ENCODE measurements around the gene AGMO.

The AGMO gene

GRCh38 chr7:15228831-15229230, 333.0 kb downstream of the AGMO start:
- no peak for DNase-seq (ENCODE audit: low read depth, low spot score)

GRCh38 chr7:15225981-15226380, 335.8 kb downstream of the AGMO start:
- no peak for DNase-seq (ENCODE audit: low read depth, low spot score)

GRCh38 chr7:15219758-15220157, 342.1 kb downstream of the AGMO start:
- no peak for DNase-seq (ENCODE audit: low read depth, low spot score)

- DNase-seq (ENCODE audit: low read depth, low spot score), result no peak
These were observed 343.6 kb downstream of the AGMO start for GRCh38 chr7:15218261-15218660.

GRCh38 chr7:15215616-15216015, 346.2 kb downstream of the AGMO start:
- no peak for DNase-seq (ENCODE audit: low read depth, low spot score)

- DNase-seq (ENCODE audit: low read depth, low spot score), result no peak
These were observed 346.8 kb downstream of the AGMO start for GRCh38 chr7:15214976-15215375.

- DNase-seq (ENCODE audit: low read depth, low spot score), result no peak
These were observed 348.7 kb downstream of the AGMO start for GRCh38 chr7:15213093-15213492.

- DNase-seq (ENCODE audit: low read depth, low spot score), result no peak
These were observed 352.4 kb downstream of the AGMO start for GRCh38 chr7:15209429-15209828.

- no peak for DNase-seq (ENCODE audit: low read depth, low spot score)
These were observed 357.4 kb downstream of the AGMO start for GRCh38 chr7:15204421-15204820.

GRCh38 chr7:15199482-15199881, 362.3 kb downstream of the AGMO start:
- no peak for DNase-seq (ENCODE audit: low read depth, low spot score)

- no peak for DNase-seq (ENCODE audit: low read depth, low spot score)
These were observed 364.5 kb downstream of the AGMO start for GRCh38 chr7:15197042-15197977.

GRCh38 chr7:15178065-15178464, 383.8 kb downstream of the AGMO start:
- no peak for DNase-seq (ENCODE audit: low read depth, low spot score)

- DNase-seq (ENCODE audit: low read depth, low spot score), result no peak
These were observed 385.7 kb downstream of the AGMO start for GRCh38 chr7:15176089-15176488.

GRCh38 chr7:15175152-15175551, 386.7 kb downstream of the AGMO start:
- no peak for DNase-seq (ENCODE audit: low read depth, low spot score)

- no peak for DNase-seq (ENCODE audit: low read depth, low spot score)
These were observed 387.3 kb downstream of the AGMO start for GRCh38 chr7:15174485-15174884.

- no peak for DNase-seq (ENCODE audit: low read depth, low spot score)
These were observed 393.3 kb downstream of the AGMO start for GRCh38 chr7:15168489-15168888.

- DNase-seq (ENCODE audit: low read depth, low spot score), result no peak
These were observed 393.9 kb downstream of the AGMO start for GRCh38 chr7:15167912-15168311.

- no peak for DNase-seq (ENCODE audit: low read depth, low spot score)
These were observed 395.2 kb downstream of the AGMO start for GRCh38 chr7:15166620-15167019.

GRCh38 chr7:15159261-15159660, 402.6 kb downstream of the AGMO start:
- no peak for DNase-seq (ENCODE audit: low read depth, low spot score)

- no peak for DNase-seq (ENCODE audit: low read depth, low spot score)
These were observed 403.5 kb downstream of the AGMO start for GRCh38 chr7:15158141-15158810.

All from brain pericyte (primary cell).